ENCODE data around the gene FTO.

The FTO gene

DNA sequence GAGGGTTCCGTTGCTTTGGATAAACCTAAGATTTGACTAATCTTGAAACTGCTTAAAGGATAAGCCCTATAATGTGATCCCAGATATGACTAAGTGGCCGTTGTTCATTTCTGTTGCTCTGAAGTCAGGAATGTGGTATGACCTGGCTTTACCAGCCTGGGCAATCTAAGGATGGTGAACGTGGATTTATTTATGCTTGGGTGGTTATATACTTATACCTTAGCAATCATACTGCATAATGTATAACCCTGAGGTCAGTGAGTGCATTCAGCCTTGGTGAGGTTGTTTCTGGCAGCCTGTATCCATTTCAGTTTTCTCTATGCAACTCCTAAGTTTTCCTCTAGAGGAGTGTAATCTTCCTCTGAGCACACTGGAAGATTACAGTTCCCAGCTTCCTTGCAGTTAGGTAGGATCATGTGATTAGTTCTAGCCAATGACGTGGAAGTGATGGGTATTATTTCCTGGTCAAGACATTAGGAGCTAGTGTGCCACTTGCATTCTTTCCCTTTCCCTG, 41.9 kb downstream of the FTO start:
- no peak for DNase-seq
- intact Hi-C loops (cut with DNase I), result no loop called here

DNA sequence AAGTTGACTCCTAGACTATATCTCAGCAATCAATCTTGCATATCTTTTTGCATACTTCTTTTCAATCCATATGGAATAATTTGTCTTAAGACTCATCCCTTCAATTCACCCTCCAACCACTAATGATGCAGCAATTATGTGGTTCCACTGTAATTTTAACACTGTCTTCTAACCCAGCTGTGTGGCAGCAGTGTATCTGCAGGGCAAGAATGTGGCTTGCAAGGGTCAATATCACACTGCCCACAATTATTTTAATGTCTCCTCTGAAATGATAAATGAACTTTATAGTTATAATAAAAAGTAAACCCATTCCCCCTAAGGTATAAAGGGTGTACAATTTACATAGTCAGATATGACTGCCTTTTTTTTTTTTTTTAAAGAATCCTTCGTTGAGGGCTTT, 48.6 kb downstream of the FTO start:
- intact Hi-C loops (cut with DNase I), result no loop called here
- no peak for DNase-seq

DNA sequence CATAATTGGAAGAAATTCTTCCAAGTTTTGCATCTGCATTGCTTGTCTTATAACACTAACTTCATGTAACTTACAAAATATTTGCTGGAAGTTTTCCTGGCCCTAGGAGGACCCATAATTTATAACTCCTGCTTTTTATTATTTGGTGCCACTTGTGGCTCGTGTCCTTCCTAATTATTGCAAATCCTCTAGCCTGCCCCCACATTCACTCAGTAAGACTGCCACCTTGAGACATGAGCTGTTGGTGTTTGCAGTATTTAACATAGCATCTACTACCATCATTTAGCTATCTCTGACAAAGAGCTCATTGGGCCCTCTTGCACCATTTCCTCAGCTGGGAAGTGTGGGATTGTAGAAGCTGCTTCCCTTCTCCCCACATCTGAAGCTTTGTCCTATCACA, 49.5 kb downstream of the FTO start:
- intact Hi-C loops (cut with DNase I), result no loop called here
- DNase-seq, result no peak

DNA sequence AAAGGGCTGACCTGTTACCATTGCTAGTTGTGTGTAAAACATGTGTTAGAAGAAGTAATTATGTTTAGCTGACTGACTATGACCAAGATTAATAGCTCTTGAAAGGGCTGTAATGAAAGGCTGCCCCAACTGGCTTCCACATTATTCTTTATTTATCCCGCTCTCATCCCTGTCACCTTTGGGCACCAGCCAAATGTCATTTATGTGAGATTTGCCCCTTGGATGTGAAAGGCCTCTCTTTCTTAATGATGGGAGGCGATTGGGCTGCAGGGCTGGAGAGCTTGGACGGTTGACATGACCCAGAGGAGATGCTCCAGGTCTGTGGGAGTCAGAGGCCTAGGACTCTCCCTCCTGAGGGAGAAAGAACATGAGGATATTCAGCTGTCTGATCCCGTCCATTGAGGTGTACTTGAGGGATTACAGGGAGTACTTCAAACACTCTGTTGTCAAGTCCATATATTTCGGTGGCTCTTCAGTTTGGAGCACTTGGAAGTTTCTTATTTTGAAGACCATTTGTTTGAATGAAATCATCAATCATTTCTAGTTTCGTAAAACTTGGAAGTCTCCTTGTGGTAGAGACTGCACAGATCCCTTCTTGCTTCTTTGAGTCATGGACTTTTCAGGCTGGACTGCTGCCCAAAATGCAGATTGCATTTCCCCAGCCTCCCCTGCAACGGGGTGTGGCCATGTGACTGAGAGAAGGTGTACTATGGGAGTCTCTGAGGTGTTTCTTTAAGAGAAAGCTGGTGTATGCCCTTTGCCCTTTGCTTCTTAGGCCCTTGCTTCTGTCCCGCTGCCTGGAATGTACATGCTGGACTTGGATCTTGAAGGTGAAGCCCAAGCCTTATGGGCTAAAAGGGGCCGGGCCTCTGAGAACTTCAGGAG, 51.3 kb downstream of the FTO start:
- no peak for DNase-seq
- intact Hi-C loops (cut with DNase I), result no loop called here

DNA sequence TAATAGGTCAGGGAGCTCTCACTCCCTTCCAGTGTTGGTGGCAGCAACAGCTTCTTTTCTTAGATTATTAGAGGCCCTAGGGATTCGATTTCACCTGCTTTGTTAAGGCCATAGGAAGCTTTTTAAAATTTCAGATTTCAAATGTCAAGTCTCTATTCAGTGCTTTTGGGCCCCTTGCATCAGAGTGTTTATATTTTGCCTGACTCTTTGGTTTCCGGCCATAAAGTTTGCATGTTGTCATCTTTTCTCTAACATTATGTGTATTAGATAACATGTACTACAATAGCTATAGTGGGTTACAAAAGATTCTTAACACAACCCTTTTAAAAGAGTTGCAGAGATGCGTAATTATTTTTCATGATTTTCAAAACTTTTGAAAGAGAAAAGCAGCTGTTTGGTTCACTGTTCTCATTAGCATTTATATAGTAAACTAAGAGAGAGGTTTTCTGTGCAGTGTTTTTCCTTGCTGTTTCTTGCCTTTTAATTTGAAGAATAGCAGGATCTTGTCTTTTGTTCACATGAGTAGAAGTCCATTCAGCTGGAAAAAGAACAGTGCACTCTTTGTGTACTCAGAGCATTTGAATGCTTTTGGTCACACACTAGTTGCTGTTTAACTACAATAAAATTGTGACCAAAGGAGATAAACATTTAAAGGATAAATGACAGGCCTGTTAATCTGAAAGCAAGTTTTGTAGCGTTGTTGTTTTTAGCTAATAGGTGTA, 52.5 kb downstream of the FTO start:
- no peak for DNase-seq
- intact Hi-C loops (cut with DNase I), result no loop called here

DNA sequence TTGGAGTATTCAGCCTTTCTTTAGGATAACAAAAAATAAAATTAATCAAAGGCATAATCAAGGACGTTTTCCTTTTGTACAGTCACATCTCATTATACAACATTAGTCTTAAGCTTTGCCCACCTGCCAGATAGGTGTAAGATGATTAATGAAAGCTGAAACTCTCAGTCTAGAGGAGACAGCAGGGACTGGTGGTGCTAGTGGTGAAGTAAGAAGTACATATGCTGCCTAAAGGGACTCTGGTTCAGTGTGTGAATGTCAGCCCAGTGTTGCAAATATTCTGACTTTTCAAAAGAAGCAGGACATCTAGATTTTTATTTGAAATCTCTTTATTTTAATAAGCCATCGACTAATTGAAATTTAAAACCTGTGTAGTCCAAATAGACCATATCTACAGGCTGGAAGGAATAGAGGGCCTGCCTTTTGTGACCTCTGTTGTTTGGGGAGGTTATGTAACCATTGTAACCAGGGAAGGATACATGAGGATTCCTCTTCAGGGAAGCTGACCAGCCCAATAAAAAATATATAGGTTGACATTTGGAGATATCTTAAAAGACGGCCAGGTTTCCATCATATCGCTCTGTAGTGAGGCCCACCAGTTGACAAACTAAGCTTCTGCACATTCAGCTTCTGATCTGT, 54.1 kb downstream of the FTO start:
- intact Hi-C loops (cut with DNase I), result no loop called here
- DNase-seq, result no peak

DNA sequence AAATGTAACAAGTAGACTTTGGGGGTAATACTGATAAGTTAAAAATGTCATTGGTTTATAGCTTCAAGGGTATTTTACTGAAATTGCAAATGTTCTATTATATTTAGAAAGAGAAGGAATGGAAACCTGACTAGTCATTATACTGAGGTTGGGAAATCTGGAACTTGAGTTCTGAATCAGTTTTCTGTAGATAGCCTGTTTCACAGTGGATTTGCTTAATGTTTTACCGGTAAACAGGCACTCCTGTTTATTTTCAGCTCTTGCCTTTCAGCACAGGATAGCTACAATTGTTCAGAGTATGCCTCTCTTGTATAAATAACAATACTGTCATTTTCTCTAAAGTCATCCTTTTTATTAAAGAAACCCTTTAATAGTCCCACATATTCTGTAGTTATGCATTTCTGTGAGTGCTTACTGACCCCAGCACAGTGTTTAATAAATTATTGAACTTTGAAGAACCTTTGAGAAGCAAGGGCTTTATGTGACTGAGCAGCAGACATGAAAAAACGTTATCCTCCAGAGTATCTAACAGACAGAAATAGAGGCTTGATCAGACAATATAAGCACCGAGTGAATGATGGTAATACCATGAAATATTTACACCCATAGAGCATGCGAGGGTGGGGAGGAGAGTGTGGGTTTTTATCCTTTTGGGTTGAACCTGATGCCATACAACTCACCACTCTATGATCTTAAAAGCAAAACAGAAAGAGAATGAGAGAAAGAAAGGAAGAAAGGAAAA, 58.2 kb downstream of the FTO start:
- intact Hi-C loops (cut with DNase I), result no loop called here
- no peak for DNase-seq

DNA sequence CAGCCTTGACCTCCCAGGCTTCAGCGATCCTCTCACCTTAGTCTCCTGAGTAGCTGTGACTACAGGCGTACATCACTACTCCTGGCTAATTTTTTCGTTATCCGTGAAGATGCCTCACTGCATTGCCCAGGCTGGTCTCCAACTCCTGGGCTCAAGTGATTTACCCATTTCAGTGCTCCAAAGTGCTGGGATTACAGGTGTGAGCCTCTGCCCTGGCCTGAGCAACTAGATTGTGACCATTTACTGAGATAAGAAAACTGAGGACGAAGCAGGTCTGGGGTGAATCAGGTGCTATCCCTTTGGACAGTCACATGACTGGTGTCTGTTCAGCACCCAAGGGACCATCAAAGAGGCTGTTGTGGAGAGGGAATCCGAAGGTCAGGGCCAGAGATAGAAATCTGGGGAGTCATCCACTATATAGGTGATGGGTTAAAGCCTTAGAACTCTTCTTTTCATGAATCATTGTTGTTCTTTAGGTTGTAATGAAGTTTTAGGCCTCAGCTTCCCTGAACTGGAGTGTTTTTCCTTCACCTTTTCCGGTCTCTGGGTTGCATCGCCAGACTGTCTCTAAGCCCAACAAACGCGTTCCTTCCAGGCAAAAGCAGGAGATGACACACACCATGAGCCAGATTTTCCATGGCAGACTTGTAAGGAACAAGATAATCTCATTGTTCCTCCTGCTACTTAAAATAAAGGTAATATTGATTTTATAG, 62.5 kb downstream of the FTO start:
- no peak for DNase-seq
- intact Hi-C loops (cut with DNase I), result no loop called here

DNA sequence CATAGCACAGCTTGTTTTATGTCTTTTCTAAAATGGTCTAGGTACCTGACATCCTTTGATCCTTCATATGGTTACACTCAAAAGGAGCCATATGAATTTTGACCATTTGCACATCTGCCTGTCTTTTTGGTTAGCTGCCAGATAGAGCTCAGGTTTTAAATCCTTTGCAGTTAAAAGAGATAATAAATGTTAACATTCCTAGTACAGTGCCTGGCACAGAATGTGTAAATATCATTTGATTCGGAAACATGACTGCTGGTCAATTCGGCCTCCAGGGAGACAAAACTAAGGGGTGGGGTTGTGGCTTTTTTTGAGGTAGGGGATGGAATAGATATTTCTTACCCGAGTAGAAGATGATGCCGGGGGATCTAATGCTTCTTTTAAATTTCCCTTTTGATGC, 64.2 kb downstream of the FTO start:
- DNase-seq, result no peak
- intact Hi-C loops (cut with DNase I), result no loop called here

DNA sequence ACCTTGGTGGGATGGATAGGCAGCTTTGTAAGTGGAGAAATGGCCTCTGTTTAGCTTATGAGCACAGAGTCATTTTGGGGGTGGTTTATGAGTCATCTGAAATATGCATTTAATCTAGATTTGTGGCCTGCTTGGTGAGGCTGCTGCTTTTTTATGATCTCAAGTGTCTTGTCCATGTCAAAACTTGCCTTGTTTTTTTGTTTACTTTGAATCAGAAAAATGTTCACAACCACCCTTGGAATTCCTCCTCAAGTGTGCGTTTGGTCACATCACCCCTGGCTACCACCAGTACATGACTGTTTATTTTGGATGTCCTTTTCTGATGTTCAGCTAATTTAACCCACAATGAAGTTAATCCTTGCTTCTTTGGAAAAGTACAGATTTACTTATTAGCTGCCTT, 64.6 kb downstream of the FTO start:
- no peak for DNase-seq
- intact Hi-C loops (cut with DNase I), result no loop called here

DNA sequence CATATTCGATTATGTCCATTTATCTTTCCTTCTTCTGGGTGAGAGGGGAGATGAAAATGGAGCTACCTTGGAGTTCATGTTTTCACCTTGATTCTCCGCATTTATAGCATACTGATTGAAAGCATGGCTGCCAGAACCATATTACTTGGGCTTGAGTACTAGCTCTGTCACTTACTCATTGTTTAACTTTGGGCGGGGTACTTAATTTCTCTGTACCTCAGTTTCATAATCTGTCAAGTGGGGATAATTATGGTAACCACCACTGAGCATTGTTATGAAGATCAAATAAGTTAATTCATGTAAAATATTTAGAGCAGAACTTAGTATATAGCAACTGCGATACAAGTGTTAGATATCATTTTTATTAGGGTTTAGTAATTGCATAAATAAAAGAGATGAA, 65.2 kb downstream of the FTO start:
- no peak for DNase-seq

DNA sequence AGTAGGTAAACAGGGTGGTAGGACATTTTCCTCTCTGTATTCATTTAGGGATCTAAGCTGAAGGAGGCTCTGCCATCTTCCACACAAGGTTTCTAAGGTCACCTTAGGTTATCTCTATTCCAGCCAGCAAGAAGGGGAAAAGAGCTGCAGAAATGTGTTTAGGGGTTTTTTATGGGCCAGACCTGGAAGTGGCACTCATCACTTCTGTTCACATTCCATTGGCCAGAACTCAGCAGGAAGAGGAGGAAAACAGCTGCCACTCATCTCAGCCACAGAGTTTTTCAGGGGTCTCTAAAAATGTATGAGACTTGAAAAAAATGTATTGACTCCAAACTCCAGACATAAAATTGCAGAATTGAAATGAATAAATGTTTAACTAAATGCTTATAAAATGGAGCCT, 65.8 kb downstream of the FTO start:
- intact Hi-C loops (cut with DNase I), result loop anchor here (10.0 kb wide), 3 partner anchors 125 to 1155 kb away; partner anchors contain the start of gene IRX3
- no peak for DNase-seq

More for the DNA sequence above, 65.2 kb downstream of the FTO start:
- intact Hi-C loops (cut with DNase I), result no loop called here

DNA sequence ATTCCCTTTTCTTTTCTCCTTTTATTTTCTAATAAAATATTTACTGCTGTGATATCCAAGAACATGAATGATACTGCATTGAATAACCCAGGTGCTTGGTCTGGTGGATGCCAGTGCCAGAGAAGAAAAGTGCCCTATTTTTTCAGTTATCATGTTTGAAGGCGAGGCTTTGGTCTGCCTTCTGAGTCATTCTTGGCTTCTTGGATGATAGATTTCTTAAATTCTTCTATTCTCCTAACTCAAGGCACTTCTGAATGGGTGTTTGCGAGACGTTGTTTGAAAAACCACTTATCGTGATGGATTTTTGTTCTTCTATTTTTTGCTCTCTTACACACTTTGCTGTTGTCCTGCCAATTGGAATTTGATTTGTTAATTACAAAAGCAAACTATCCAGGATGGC, 66.7 kb downstream of the FTO start:
- intact Hi-C loops (cut with DNase I), result loop anchor here (10.0 kb wide), 3 partner anchors 124 to 1154 kb away; partner anchors contain the start of gene IRX3
- DNase-seq, result no peak

DNA sequence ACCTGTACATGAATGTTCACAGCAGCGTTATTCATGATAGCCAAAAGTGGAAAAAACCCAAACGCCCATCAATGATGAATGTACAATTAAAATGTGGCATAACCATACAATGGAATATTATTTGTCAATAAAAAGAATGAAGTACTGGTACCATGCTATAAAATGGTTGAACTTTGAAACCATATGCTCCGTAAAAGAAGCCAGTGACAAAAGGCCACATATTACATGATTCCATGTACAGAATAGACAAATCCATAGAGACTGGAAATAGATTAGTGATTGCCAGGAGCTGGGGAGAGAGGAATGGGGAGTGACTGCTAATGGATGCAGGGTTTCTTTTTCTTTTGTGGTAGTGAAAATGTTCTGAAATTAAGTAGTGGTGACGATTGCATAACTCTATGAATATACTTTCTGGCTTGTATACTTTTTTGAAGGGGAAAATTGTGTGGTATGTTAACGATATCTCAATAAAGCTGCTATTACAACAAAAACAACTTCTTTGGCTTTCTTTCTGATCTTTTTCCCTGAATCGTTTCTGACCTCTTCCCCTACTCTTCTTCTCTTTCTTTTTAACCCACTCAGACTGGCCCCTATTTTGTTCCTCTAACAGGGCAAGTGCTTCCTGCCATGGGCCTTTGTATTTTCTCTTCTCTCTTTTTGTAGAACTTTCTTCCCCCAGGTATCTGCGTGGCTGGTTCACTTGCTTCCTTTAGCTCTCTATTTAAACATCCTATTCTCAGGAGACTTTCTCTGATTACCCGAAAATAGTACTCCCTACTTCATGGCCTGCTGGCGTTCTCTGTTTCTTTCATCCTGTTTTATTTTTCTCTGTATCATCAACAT, 67.9 kb downstream of the FTO start:
- DNase-seq, result no peak
- intact Hi-C loops (cut with DNase I), result loop anchor here (10.0 kb wide), 3 partner anchors 123 to 1153 kb away; partner anchors contain the start of gene IRX3

DNA sequence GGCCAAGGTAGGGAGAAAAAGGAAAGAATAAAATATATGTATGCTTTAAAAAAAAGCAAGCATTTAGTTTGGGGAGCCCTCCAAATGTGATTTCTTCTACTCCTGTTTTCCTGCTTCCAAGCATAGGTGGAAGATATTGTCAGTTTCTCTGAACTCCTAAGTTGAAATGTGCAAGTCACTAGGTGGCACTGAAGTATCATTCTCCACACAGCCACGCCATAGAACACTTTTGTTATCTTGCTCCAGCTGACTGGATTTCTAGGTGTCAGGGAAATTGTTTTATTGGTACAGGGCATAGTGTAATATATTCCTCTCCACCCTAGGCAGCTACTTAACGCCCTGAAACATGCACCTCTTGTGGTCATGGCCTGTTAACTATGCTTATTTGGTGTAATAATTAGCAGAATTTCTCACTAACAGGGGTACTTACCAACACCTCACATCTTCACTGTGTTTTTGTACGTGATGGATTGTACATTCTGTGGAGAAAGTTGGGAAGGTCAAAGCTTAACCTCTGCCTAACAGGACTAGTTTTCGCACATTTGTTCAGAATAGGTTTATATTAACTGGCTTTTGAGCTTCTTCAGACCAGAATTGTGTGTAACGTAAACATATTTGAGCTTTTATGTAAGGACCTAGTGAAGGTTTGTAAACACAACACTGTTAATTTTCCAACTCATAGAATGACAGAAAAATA, 69.3 kb downstream of the FTO start:
- intact Hi-C loops (cut with DNase I), result loop anchor here (10.0 kb wide), 3 partner anchors 122 to 1152 kb away; partner anchors contain the start of gene IRX3
- DNase-seq, result peak in 3 of 10 donors; percentile 5 to 43 (median 22)

DNA sequence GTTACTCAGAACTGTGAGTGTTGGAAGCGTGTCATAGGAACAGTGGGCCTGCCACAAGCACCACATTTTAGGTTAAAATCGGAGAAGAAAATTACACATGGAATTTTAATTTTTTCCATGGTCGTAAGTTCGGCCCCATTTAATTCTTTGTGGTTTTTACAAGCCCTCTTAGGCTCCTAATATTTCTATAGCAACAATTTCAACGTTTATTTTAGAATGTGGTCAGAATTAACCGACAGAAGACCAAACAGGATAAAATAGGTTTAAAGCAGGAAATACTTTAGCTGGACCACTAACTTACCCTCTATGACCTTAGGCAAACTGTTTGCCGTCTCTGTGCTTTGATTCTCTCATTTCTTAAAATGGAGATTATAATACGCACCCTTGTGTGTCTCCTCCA, 69.9 kb downstream of the FTO start:
- no peak for DNase-seq
- intact Hi-C loops (cut with DNase I), result loop anchor here (10.0 kb wide), 3 partner anchors 121 to 1151 kb away; partner anchors contain the start of gene IRX3

DNA sequence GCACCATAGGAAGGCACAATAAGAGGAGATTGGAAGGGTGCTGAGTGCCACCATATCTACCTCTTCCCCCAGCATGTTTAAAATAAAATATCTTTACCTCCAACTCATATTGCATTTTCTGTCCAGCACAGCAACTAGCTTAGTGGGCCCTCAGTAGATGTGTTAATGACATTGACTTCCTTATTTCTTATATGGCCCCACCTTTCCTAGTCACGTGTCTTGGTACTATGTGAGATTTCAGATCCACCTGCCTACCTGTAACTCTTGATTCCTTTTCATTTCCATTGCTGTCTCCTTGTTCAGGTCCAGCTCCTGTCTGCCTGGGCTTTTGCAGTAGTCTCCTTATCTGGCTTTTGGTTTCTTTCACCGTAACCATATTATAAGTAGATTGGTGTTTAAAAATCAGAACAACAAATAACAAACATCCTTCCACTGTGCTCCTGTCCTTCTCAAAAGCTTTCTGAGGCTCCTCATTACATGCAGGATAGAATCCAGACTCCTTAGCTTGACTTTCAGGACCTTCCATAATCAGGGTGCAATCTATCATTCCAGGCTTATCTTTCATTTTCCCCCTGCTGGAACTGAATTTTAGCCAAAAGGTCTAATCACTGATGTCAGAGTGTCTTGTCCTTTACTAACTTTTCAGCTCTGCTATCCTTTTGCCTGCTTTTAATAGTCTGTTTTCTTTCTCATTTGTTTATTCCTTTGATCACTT, 71.3 kb downstream of the FTO start:
- intact Hi-C loops (cut with DNase I), result loop anchor here (10.0 kb wide), 3 partner anchors 120 to 1150 kb away; partner anchors contain the start of gene IRX3
- DNase-seq, result no peak

All from posterior cingulate gyrus (tissue), 11 donors.